PFSK-1 (cell line): ENCODE results near the gene SLCO3A1.

Experiments used
- POLR2AphosphoS5 ChIP-seq: IDR thresholded peaks from 2 replicates; pipeline ENCODE4 v1.6.1; 2012; ENCODE audit warnings: low read depth, mild to moderate bottlenecking, control low read depth, low read length, moderate library complexity
- REST ChIP-seq, 2 experiments: IDR thresholded peaks; 2 replicates each; pipeline versions ENCODE4 v1.6.1 to v1.8.0; 2011 to 2012; ENCODE audit warnings: low read depth in 2 of 2, low read length in 2 of 2, control low read depth in 1 of 2, inconsistent platforms in 1 of 2, mild to moderate bottlenecking in 1 of 2, moderate library complexity in 1 of 2; ENCODE audit not compliant: insufficient read depth in 1 of 2
- TAF1 ChIP-seq: IDR thresholded peaks from 2 replicates; pipeline ENCODE4 v1.6.1; 2012; ENCODE audit warnings: low read length, control low read depth, borderline replicate concordance; ENCODE audit not compliant: insufficient read depth

- no peak for TF ChIP-seq REST (IDR thresholded peaks at IDR 0.05; ENCODE audit: insufficient read depth in 1 of 2, low read depth in 2 of 2, low read length in 2 of 2)
- TF ChIP-seq POLR2AphosphoS5: no peak
- no peak for TF ChIP-seq TAF1
Observed at GRCh38 chr15:92071045-92071634, 217.6 kb downstream of the SLCO3A1 start.
